Femur (tissue), 1 donor: Measurements from ENCODE around the gene STAT1.

Source experiments
- DNase-seq: peaks from one replicate; pipeline ENCODE4 v3.0.0-alpha.2; 2017

The STAT1 gene

GRCh38 chr2:191030521-191031154 lies 16.7 kb upstream of the STAT1 start:
- no peak for DNase-seq

GRCh38 chr2:191029280-191029950 lies 15.4 kb upstream of the STAT1 start:
- DNase-seq: no peak

DNA sequence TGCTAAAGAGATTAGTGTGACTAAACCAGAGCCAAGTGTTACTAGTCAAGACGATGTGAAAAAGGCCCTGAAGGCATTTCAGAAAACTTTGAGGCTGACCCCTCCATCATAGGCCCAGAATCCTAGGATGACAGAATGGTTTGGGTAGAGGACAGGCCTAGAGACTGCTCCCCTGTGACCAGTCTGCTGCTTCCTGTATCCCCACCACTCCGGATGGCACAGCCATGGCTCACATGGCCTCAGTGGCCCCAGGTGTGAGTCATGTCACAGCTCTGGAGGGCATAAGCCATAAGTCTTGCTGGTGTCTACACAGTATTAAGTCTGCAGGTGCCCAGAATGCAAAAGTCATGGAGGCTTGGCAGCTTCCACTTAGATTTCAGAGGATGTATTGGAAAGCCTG lies 12.4 kb upstream of the STAT1 start:
- no peak for DNase-seq

DNA sequence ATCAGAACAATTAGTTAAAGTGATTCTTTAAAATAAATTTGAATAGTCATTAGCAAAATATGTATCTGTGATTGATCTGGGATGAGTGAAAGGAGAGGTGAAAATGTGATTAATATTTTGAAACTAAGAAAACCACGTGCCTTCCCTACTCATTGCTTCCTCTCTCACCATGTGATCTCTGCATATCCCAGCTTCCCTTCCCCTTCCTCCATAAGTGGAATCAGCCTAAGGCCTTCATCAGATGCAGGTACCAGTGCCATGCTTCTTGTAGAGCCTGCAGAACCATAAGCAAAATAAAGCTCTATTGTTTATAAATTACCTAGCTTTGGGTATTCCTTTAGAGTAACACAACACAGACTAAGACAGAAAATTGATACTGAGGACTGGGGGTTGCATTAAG lies 11.2 kb upstream of the STAT1 start:
- DNase-seq: no peak

DNA sequence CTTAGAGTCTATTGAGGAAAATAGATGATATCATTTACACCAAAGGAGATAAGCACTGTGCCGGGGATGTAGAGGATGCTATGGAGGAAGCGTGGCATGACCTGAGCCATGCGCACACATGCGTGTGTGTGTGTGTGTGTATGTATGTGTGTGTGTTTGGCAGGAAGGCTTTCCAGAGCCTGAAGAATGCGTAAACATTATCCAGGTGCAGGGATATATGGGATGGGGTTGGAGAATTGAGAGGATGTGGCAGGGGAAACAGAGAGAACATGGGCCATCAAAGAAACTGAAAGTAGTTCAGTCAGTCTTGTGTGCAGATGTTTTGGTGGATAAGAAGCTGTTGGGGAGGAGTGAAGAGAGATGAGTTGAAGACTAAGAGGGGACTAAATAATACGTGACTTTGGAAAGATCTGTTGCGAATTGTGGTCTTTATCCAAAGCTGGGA lies 9.3 kb upstream of the STAT1 start:
- DNase-seq: no peak

DNA sequence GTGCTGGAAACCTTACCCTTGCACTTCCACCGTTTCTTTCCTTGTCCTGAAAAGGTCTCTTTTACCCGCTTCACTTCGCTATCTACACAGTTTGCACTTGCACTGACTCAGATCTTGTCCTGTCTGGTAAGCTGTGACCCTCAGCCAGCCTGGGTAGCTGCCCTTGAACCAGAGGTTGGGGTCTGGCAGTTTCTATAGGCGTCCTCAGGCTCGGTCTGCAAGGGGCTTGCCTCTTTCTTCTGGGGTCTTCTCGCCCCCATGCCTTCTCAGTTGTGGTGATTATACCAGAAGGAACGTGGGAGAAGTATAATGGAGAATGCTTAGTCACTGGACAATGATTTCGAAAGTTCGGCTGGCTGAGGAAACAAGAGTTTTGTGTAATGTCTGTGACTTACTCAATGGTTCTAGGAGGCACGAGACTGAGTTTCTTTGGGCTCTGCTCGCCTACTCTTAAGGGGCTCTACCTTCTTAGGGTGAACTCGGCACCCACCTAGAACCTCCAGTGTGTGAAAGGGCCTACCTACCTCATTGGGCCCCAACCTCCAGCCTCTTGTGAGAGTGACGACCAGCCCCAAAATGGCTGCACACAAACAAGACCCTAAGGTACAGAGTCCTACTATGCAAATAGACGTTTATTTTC lies 6.9 kb upstream of the STAT1 start:
- DNase-seq: no peak

DNA sequence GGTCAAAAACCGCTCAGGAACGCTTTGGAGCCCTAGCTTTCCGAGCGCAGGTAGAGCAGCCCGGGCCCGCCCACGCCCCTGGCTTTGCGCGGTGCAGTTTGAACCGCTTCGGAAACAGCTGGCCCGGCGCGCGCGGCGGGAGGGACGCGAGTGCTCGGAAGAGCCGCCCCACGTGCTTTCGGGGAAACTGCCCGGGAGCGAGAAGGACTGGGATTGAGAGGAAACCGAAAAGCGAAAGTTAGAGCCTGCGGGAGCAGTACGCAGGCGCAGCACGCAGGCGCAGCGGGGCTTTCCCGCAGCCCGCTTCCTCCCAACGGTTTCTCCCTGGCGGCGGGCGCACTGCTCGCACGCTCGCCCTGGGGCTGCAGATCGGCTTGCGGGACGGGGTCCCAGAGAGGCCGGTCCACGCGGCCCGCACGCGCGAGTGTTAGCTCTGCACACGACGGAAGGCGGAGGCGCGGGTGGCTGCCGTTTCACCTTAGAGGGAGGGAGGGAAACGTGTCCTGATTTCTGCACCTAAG lies 6.3 kb upstream of the STAT1 start:
- DNase-seq: peak; percentile 97

GRCh38 chr2:191019376-191019775 lies 5.4 kb upstream of the STAT1 start:
- no peak for DNase-seq

DNA sequence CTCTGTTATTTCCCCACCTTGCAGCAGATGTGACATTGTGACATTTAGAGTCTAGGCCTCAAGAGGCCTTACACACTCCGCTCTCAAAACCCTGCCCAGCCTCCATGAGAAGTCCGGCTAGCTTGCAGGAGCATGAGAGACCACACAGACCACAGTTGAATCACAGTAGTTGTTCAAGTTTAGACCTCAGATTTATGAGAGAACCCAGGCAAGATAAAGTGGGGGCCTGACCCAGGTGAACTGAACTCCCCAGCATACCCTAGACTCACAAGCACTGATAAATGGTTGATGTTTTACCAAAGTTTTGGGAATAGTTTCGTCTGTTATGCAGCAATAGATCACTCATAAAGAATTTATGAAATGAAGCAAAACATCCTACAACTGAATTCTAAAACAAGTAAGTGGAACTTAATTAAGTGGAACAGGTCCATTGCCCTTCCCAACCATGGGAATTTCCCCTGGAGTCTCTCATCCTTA lies 4.7 kb upstream of the STAT1 start:
- no peak for DNase-seq

DNA sequence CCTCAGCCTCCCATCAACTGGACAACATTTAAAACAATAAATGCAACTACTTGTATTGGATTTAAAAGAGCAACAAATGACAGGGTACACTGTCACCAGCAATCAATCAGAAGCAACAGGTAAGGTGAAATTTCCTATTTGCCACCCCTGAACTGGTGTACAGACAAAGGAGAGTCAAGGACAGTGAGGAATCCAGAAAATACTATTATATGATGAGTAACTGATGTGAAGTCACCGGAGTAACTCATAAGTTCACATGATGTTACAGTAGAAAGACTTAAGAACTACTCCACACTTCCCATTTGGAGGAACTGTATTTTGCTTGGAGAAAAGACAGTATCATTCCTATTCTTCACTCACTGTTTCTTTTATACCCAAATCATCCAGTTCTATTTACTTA lies 4.1 kb upstream of the STAT1 start:
- DNase-seq: no peak

DNA sequence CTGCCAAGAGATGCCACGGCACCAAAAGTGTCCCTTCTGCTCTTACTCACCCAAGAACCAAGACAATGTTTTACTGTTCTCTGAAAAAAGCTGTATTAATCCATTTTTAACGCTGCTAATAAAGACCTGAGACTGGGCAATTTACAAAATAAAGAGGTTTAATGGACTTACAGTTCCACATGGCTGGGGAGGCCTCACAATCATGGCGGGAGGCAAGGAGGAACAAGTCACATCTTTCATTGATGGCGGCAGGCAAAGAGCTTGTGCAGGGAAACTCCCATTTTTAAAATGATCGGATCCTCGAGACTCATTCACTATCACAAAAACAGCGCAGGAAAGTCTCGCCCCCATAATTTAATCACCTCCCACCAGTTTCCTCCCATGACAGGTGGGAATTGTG lies 1.9 kb upstream of the STAT1 start:
- no peak for DNase-seq

DNA sequence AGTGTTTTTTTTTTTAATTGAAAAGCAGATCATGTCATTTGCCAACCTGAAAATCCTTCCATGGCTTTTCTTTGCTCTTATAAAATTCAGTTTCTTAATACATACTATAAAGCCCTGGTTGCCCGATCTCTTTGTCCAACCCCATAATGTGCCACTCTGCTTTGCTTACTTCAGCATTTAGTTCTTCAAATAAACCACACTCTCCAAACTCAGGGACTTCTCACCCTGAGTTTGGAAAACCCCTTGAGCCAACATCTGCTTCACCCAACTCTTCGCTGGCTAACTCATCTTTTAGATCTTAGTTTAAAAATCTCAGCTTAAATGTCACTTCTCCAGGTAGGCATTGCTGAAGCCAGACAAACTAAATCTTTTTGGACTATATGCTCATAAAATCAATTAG lies 1.3 kb upstream of the STAT1 start:
- no peak for DNase-seq

GRCh38 chr2:191014653-191015020 lies 666 bp upstream of the STAT1 start:
- DNase-seq: no peak

GRCh38 chr2:191013682-191013931 lies 364 bp downstream of the STAT1 start:
- DNase-seq: no peak

DNA sequence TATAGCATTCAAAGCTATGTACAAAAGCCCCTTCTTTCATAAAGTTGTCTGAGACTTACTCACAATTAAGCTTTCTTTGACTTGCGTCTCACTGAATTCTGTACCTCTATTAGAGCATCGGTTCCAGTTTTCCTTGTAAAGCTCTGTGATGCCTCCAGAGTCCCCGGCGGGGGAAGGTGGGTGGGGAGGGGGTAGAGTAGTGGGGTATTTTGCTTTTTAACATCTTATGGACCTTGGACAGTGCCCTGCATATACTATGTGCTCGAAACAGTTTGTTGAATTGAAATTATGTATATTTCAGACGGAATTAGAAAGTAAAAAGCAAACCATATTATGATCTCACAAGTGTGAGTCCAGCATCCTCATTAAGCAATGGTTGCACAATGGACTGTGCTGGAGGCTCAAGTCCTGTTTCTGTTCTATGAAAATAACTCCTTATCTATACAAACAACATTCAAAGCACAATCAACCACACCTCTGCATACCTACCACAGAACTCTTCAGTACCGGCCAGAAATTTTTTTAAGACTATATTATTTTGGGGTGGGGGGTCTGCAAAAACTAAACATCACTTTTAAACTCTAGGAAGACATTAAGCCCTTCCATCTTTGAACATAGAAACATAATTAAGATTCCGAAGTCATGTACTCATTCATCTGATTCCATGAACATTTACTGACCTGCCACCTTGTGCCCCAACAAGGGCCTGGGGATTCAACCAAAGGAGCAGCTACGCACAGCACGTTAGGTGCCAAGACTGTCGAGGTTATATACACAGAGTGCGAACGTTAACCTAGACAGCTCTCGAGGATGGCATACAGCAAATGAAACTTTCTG lies 908 bp downstream of the STAT1 start:
- DNase-seq: no peak

DNA sequence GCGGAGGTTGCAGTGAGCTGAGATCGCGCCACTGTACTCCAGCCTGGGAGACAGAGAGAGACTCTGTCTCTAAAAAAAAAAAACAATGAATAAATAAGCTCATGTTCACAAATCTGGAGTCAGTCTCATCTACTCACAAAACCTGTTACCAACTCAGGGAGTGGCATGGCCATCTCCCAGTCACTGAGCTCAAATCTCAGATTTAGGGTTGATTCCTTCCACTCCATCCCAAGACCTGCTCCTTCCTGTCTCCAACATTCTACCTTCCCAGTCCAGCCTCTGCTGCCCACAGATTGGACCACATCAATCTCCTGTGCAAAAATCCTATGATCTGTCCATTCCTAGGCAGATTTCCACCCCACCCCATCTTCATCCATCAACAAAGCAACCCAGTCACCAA lies 1.6 kb downstream of the STAT1 start:
- no peak for DNase-seq

GRCh38 chr2:191010887-191011885 lies 2.8 kb downstream of the STAT1 start:
- no peak for DNase-seq

- DNase-seq: no peak
Measured at GRCh38 chr2:191009541-191010374, 4.2 kb downstream of the STAT1 start.

DNA sequence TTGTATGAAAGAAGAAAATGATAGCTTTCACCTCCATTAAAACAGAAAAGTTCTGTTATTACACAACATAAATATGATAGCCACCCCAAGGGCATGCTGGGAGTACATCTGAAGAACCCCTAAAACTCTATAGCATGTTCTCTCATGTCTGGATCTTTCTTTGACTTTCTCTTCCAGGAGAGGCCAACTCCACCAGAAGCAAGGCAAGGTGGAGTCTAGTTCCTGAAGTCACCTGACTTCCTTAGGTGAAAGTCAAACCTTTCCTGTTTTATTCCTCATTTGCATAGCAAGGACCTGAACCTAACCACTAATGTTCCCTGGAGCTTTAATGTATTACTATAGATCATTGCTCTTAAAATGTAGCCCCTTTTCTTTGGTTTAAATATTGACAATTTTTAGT lies 5.7 kb downstream of the STAT1 start:
- DNase-seq: no peak

DNA sequence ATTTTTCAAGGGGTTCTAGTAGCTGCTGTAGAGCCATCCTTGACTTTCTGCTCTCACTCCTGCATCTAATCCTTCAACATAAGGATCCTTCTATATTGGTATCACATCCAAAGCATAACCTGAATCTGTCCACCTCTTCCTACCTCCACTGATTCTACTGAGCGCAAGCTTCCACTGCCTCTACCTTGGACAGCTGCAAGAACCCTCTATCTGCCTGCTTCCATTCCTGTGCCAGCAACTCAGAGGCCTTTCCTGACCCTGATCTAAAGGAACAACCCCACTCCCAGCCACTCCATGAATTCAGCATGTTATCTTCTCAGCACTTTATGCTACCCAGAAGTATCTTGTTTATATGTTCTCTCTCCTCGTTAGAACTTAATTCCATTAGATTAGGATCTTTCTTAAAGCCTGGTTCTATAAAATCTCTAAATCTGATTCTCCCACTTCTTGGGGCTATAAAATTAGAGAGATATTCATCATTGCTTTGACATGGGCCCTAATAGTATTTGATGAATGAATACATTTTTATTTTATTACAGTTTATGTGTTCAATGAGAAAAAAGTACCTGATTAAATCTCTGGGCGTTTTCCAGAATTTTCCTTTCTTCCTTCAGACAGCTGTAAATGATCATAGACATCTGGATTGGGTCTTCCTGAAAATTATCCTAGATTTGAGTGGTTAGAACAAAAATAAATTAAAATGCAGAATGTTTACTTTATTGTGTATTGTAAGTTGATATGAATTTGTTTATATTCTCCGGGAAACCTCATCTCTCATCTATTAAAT lies 6.8 kb downstream of the STAT1 start:
- DNase-seq: no peak
